ENCODE measurements around the gene OCA2.

DNA sequence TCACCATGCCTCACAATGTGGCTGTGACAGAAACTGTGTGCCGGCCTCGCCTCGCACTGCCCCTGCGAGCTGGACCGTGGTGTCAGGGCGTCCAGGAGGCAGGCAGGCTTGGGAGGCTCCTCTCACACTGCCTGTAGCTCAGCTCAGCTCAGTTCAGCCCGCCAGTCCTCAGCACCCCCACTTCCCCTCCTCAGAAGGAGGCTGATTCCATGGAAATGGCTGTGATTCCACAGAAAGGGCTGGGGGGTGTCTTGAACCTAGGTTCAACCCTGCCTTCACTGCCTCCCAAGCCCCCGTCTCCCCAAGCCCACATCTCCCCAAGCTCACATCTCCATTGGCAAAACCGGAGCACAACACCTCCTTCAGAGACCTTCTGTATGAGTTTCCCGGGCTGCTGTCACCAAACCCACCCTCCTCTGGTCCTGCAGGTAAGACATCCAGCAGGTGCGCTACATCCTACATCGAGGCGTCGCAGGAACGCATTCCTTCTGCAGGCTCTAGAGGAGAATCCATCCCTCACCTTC, 94.0 kb downstream of the OCA2 start:
- no peak for TF ChIP-seq POLR2A (IDR thresholded peaks at IDR 0.05)
- TF ChIP-seq, protein P1, sequence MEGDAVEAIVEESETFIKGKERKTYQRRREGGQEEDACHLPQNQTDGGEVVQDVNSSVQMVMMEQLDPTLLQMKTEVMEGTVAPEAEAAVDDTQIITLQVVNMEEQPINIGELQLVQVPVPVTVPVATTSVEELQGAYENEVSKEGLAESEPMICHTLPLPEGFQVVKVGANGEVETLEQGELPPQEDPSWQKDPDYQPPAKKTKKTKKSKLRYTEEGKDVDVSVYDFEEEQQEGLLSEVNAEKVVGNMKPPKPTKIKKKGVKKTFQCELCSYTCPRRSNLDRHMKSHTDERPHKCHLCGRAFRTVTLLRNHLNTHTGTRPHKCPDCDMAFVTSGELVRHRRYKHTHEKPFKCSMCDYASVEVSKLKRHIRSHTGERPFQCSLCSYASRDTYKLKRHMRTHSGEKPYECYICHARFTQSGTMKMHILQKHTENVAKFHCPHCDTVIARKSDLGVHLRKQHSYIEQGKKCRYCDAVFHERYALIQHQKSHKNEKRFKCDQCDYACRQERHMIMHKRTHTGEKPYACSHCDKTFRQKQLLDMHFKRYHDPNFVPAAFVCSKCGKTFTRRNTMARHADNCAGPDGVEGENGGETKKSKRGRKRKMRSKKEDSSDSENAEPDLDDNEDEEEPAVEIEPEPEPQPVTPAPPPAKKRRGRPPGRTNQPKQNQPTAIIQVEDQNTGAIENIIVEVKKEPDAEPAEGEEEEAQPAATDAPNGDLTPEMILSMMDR (IDR thresholded peaks at IDR 0.05) = no peak
